ENCODE results near the gene FANCD2. TPM values are rescaled to one million over a fixed set of nuclear protein-coding genes. Genes with fewer than 3 reads are reported as not detected.

Gene FANCD2
- total RNA-seq, 1 experiment from 2014 or later: 35.7 TPM

- CTCF ChIA-PET: no interaction called here
Observed at GRCh38 chr3:10093678-10094077, 67.4 kb downstream of the FANCD2 start.

DNA sequence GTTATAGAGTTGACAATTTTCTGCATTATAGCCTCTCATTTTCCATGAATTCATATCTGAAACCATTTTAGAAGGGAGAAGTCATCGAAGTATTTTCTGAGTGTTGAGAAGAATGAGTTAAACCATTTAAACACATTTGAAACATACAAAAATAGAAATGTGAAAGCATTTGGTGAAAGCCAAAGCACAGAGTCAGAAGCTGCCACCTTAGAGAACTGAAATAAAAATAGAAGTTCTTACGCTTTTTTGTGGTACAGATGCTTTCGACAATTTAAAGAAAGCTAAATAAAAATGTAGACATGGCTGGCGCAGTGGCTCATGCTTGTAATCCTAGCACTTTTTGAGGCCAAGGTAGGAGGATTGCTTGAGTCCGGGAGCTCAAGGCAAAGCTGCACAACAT is 72.8 kb downstream of the FANCD2 start:
- H2AFZ ChIP-seq: no peak overlapping the region
- H3K4me3 ChIP-seq: no peak overlapping the region
- H4K20me1 ChIP-seq (ENCODE audit: insufficient read depth): no peaks in the 10 kb centered on the region
- no peaks in the 10 kb centered on the region for H3K9me2 ChIP-seq (ENCODE audit: insufficient read depth)
- intact Hi-C loops (cut with micrococcal nuclease; ENCODE audit: unreplicated experiment): no loop called here
- H3K27me3 ChIP-seq (ENCODE audit: insufficient read depth, low read depth): no peaks in the 10 kb centered on the region
- H3K9me3 ChIP-seq (ENCODE audit: insufficient read depth, low read depth): no peaks in the 10 kb centered on the region
- no peak overlapping the region for H3K4me2 ChIP-seq
- no TSS peak for BruUV-seq (replicated peaks)
- CTCF ChIA-PET: no interaction called here
- POLR2A ChIA-PET (ENCODE audit: unreplicated experiment): no interaction called here
- H3K4me1 ChIP-seq (replicated peaks; ENCODE audit: insufficient read depth): no peaks in the 10 kb centered on the region
- H3K27ac ChIP-seq: no peak overlapping the region
- no peak for DNase-seq
- H3K36me3 ChIP-seq (ENCODE audit: low read depth): 0 out of 2 replicates have a peak, but pooled peaks cover 5% of the 10 kb centered on the region
- no peaks in the 10 kb centered on the region for H3K79me2 ChIP-seq (ENCODE audit: low read depth)
- TF ChIP-seq, protein P1, sequence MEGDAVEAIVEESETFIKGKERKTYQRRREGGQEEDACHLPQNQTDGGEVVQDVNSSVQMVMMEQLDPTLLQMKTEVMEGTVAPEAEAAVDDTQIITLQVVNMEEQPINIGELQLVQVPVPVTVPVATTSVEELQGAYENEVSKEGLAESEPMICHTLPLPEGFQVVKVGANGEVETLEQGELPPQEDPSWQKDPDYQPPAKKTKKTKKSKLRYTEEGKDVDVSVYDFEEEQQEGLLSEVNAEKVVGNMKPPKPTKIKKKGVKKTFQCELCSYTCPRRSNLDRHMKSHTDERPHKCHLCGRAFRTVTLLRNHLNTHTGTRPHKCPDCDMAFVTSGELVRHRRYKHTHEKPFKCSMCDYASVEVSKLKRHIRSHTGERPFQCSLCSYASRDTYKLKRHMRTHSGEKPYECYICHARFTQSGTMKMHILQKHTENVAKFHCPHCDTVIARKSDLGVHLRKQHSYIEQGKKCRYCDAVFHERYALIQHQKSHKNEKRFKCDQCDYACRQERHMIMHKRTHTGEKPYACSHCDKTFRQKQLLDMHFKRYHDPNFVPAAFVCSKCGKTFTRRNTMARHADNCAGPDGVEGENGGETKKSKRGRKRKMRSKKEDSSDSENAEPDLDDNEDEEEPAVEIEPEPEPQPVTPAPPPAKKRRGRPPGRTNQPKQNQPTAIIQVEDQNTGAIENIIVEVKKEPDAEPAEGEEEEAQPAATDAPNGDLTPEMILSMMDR (conservative IDR thresholded peaks at IDR 0.05): no peak
- no peak for TF ChIP-seq EZH2 (IDR thresholded peaks at IDR 0.05; ENCODE audit: low read depth)
- no peaks in the 10 kb centered on the region for H3F3A ChIP-seq (ENCODE audit: insufficient read depth, low read depth)

More at GRCh38 chr3:10093678-10094077, 67.4 kb downstream of the FANCD2 start:
- H3K9me3 ChIP-seq (ENCODE audit: insufficient read depth, low read depth): no peaks in the 10 kb centered on the region
- no TSS peak for BruUV-seq (replicated peaks)
- no peaks in the 10 kb centered on the region for H3K79me2 ChIP-seq (ENCODE audit: low read depth)
- H3K27me3 ChIP-seq (ENCODE audit: insufficient read depth, low read depth): no peaks in the 10 kb centered on the region
- no peak for DNase-seq
- no peaks in the 10 kb centered on the region for H3F3A ChIP-seq (ENCODE audit: insufficient read depth, low read depth)
- TF ChIP-seq EZH2 (IDR thresholded peaks at IDR 0.05; ENCODE audit: low read depth): no peak
- TF ChIP-seq, protein P1 (conservative IDR thresholded peaks at IDR 0.05): no peak
- POLR2A ChIA-PET (ENCODE audit: unreplicated experiment): no interaction called here
- H2AFZ ChIP-seq: no peak overlapping the region
- H3K4me3 ChIP-seq: no peak overlapping the region
- no peak overlapping the region for H3K4me2 ChIP-seq
- H3K4me1 ChIP-seq (replicated peaks; ENCODE audit: insufficient read depth): no peaks in the 10 kb centered on the region
- no peak overlapping the region for H3K27ac ChIP-seq
- no peaks in the 10 kb centered on the region for H4K20me1 ChIP-seq (ENCODE audit: insufficient read depth)
- no peaks in the 10 kb centered on the region for H3K9me2 ChIP-seq (ENCODE audit: insufficient read depth)
- H3K36me3 ChIP-seq (ENCODE audit: low read depth): peaks cover 13% of the 10 kb centered on the region; the same call in 1 of the 2 replicates
- intact Hi-C loops (cut with micrococcal nuclease; ENCODE audit: unreplicated experiment): no loop called here

DNA sequence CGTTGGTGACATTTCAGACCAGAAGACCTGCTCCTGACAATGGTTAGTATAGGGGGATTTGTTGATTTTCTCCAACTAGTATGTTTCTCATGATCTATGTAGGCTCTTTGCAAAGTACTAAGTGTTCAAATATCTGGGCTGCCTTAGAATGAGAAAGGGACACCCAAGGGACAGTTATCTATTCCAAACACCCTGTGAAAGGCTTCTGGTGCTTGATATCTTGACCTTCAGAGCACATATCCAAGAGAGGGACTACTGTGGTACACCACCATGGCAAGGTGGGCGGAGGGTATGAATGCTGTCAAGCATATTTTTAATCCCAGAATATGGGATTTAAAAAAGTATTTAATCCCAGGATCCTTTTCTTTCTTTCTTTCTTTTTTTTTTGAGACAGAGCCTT is 80.7 kb downstream of the FANCD2 start:
- intact Hi-C loops (cut with micrococcal nuclease; ENCODE audit: unreplicated experiment): no loop called here
- Histone ChIP-seq H2AFZ (no peak overlapping the region), H3K9me3 (ENCODE audit: insufficient read depth, low read depth) (no peaks in the 10 kb centered on the region), H3K4me2 (no peak overlapping the region), H3K27ac (no peak overlapping the region), H3K4me3 (no peak overlapping the region), H3K79me2 (ENCODE audit: low read depth) (no peaks in the 10 kb centered on the region), H3K4me1 (replicated peaks; ENCODE audit: insufficient read depth) (no peaks in the 10 kb centered on the region), H4K20me1 (ENCODE audit: insufficient read depth) (no peaks in the 10 kb centered on the region), H3F3A (ENCODE audit: insufficient read depth, low read depth) (no peaks in the 10 kb centered on the region), H3K36me3 (ENCODE audit: low read depth) (no peaks in the 10 kb centered on the region), H3K27me3 (ENCODE audit: insufficient read depth, low read depth) (no peaks in the 10 kb centered on the region), H3K9me2 (ENCODE audit: insufficient read depth) (no peaks in the 10 kb centered on the region)
- ChIA-PET POLR2A (ENCODE audit: unreplicated experiment) (no interaction called here), CTCF (no interaction called here)
- no peak for DNase-seq
- TF ChIP-seq EZH2 (IDR thresholded peaks at IDR 0.05; ENCODE audit: low read depth): no peak
- TF ChIP-seq, protein P1 (conservative IDR thresholded peaks at IDR 0.05): no peak
- BruUV-seq (replicated peaks): no TSS peak
